ENCODE measurements around the gene C1orf52. TPM values are rescaled to one million over a fixed set of nuclear protein-coding genes. Genes with fewer than 3 reads are reported as not detected.

The C1orf52 gene
- total and polyA plus RNA-seq, 9 of the 15 experiments (the other 6 are each of a cell fraction or from before 2014, with no cell fraction given) = 17.0 to 38.5 (median 33.0) TPM

GRCh38 chr1:85224734-85225623 lies 34.5 kb downstream of the C1orf52 start (continued):
- TF ChIP-seq NKRF (IDR thresholded peaks at IDR 0.05; ENCODE audit: borderline replicate concordance) (no peak), PCBP2 (IDR thresholded peaks at IDR 0.05; ENCODE audit: low read depth, low read length, poor library complexity, severe bottlenecking) (no peak), KAT2B (IDR thresholded peaks at IDR 0.05; ENCODE audit: low read depth, low read length) (no peak), ZNF133 (CRISPR knock-in tag; IDR thresholded peaks at IDR 0.05) (no peak), U2AF1 (optimal IDR thresholded peaks at IDR 0.05; ENCODE audit: low read depth, low read length) (no peak), CTBP1 (IDR thresholded peaks at IDR 0.05; ENCODE audit: borderline replicate concordance) (peak; percentile 94), SIN3B (IDR thresholded peaks at IDR 0.05; ENCODE audit: low read depth) (no peak), THAP12 (CRISPR knock-in tag; IDR thresholded peaks at IDR 0.05) (no peak), ZNF696 (CRISPR knock-in tag; conservative IDR thresholded peaks at IDR 0.05) (no peak), PHF20 (IDR thresholded peaks at IDR 0.05; ENCODE audit: partially characterized antibody) (no peak), ARHGAP35 (IDR thresholded peaks at IDR 0.05; ENCODE audit: partially characterized antibody) (no peak), ZNF280B (CRISPR knock-in tag; IDR thresholded peaks at IDR 0.05) (no peak), ZNF395 (CRISPR knock-in tag; IDR thresholded peaks at IDR 0.05) (peak; percentile 91), FUS (optimal IDR thresholded peaks at IDR 0.05; ENCODE audit: low read depth, low read length) (peak; percentile 16), ZBTB12 (CRISPR knock-in tag; IDR thresholded peaks at IDR 0.05) (no peak), ZNF766 (CRISPR knock-in tag; conservative IDR thresholded peaks at IDR 0.05) (0 out of 2 replicates have a peak, but pooled peaks have one; percentile 8), THAP7 (CRISPR knock-in tag; IDR thresholded peaks at IDR 0.05) (no peak), ZSCAN29 (IDR thresholded peaks at IDR 0.05) (no peak)
